Keratinocyte (primary cell): ENCODE results near the gene R3HDM4.

Experiments used
- CTCF ChIP-seq, 3 experiments: IDR thresholded peaks in 1 of 3; conservative IDR thresholded peaks in 1 of 3; optimal IDR thresholded peaks in 1 of 3; 2 replicates in 2 of 3; 3 replicates in 1 of 3; pipeline versions ENCODE3 to v1.5.1; 2011; ENCODE audit warnings: low read length in 3 of 3, mild to moderate bottlenecking in 3 of 3, moderate library complexity in 2 of 3, control low read depth in 1 of 3, inconsistent platforms in 1 of 3; ENCODE audit not compliant: insufficient read depth in 2 of 3; ENCODE audit errors: extremely low read depth in 1 of 3
- EZH2 ChIP-seq: IDR thresholded peaks from one replicate; pipeline ENCODE4 v1.6.1; 2012; ENCODE audit warnings: inconsistent platforms, mild to moderate bottlenecking, low read length, moderate library complexity

GRCh38 chr19:898663-899062 lies 14.4 kb downstream of the R3HDM4 start:
- no peak for TF ChIP-seq CTCF (optimal IDR thresholded peaks at IDR 0.05 in 1 of 3, IDR thresholded peaks at IDR 0.05 in 1 of 3, conservative IDR thresholded peaks at IDR 0.05 in 1 of 3; ENCODE audit: extremely low read depth in 1 of 3, insufficient read depth in 2 of 3, low read length in 3 of 3)
- no peak for TF ChIP-seq EZH2
